Measurements from ENCODE around the gene MKNK2.

DNA sequence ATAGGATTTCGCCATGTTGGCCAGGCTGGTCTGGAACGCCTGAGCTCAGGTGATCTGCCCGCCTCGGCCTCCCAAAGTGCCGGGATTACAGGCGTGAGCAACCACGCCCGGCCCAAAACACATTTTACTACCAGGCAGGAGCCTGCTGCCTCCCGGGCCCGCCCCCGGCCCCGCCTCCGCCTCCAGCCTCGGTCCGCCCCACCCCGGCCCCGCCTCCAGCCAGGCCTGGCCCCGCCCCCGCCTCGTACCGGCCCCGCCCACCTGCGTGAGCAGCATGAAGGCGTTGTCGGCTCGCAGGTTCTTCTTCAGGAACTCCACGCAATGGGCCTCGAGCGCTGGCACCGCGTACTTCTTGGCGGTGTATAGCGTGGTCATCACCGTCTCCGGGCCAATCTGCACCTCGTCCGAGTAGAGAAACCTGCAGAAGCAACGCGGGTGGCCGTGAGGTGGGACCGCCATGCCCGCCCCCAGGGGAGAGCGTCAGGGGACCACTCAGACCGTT, 58.2 kb downstream of the MKNK2 start:
- TF ChIP-seq, protein P1, sequence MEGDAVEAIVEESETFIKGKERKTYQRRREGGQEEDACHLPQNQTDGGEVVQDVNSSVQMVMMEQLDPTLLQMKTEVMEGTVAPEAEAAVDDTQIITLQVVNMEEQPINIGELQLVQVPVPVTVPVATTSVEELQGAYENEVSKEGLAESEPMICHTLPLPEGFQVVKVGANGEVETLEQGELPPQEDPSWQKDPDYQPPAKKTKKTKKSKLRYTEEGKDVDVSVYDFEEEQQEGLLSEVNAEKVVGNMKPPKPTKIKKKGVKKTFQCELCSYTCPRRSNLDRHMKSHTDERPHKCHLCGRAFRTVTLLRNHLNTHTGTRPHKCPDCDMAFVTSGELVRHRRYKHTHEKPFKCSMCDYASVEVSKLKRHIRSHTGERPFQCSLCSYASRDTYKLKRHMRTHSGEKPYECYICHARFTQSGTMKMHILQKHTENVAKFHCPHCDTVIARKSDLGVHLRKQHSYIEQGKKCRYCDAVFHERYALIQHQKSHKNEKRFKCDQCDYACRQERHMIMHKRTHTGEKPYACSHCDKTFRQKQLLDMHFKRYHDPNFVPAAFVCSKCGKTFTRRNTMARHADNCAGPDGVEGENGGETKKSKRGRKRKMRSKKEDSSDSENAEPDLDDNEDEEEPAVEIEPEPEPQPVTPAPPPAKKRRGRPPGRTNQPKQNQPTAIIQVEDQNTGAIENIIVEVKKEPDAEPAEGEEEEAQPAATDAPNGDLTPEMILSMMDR (IDR thresholded peaks at IDR 0.05) = no peak
- no peak for TF ChIP-seq POLR2A (IDR thresholded peaks at IDR 0.05)

Data from lower leg skin (tissue), 3 donors.